Measurements from ENCODE around the gene MMP17. TPM values are rescaled to one million over a fixed set of nuclear protein-coding genes. Genes with fewer than 3 reads are reported as not detected.

MMP17 gene
- total RNA-seq, 2 donors from 2014 or later = 2.1 to 3.2 TPM

- Histone ChIP-seq H3K27ac (peak overlapping the region; percentile 99), H3K4me1 (peaks cover 0 to 42% of the 10 kb centered on the region in 2 donors), H3K4me3 (peak overlapping the region in 1 of 2 donors; percentile 82), H3K9me3 (no peaks in the 10 kb centered on the region), H3K36me3 (peaks cover 9% of the 10 kb centered on the region), H3K27me3 (no peaks in the 10 kb centered on the region)
- TF ChIP-seq CTCF (IDR thresholded peaks at IDR 0.05) = no peak
- peak; percentile 93 for DNase-seq (ENCODE audit: low spot score)
Measured at GRCh38 chr12:131896811-131897270, 68.6 kb downstream of the MMP17 start.

- H3K27ac ChIP-seq = peak overlapping the region; percentile 99
- H3K4me1 ChIP-seq = peaks cover 0 to 47% of the 10 kb centered on the region in 2 donors
- TF ChIP-seq CTCF (IDR thresholded peaks at IDR 0.05) = no peak
- no peak for DNase-seq (ENCODE audit: low spot score)
- H3K9me3 ChIP-seq = no peaks in the 10 kb centered on the region
- no peak overlapping the region for H3K4me3 ChIP-seq
- peaks cover 9% of the 10 kb centered on the region for H3K36me3 ChIP-seq
- H3K27me3 ChIP-seq = no peaks in the 10 kb centered on the region
Measured at GRCh38 chr12:131897276-131897675, 69.1 kb downstream of the MMP17 start.

GRCh38 chr12:131897875-131898274, 69.7 kb downstream of the MMP17 start:
- peak overlapping the region; percentile 99 for H3K27ac ChIP-seq

GRCh38 chr12:131900397-131900796, 72.2 kb downstream of the MMP17 start:
- no peaks in the 10 kb centered on the region for H3K9me3 ChIP-seq
- H3K4me1 ChIP-seq = peaks cover 0 to 75% of the 10 kb centered on the region in 2 donors
- DNase-seq (ENCODE audit: low spot score) = no peak
- TF ChIP-seq CTCF (IDR thresholded peaks at IDR 0.05) = no peak
- no peak overlapping the region for H3K4me3 ChIP-seq
- H3K27ac ChIP-seq = peak overlapping the region in 1 of 2 donors; percentile 78
- no peaks in the 10 kb centered on the region for H3K27me3 ChIP-seq
- peaks cover 9% of the 10 kb centered on the region for H3K36me3 ChIP-seq

More at GRCh38 chr12:131897875-131898274, 69.7 kb downstream of the MMP17 start:
- no peak for TF ChIP-seq CTCF (IDR thresholded peaks at IDR 0.05)
- H3K4me3 ChIP-seq = no peak overlapping the region
- H3K27me3 ChIP-seq = no peaks in the 10 kb centered on the region
- DNase-seq (ENCODE audit: low spot score) = no peak
- H3K9me3 ChIP-seq = no peaks in the 10 kb centered on the region
- peaks cover 9% of the 10 kb centered on the region for H3K36me3 ChIP-seq
- H3K4me1 ChIP-seq = peaks cover 0 to 53% of the 10 kb centered on the region in 2 donors

Other genes starting within 250 kb of the MMP17 start
- gene SFSWAP, start 117.3 kb upstream of the MMP17 start, total RNA-seq = 10 to 100 TPM; 11.4 to 12.3 TPM
- 10 to 100 TPM; 16.2 to 23.4 TPM for gene ULK1, start 66.2 kb downstream of the MMP17 start, total RNA-seq
- gene PUS1, start 100.9 kb downstream of the MMP17 start, total RNA-seq = 10 to 100 TPM in 1 of 2 donors, 1 to 10 TPM in 1; 5.0 to 10.3 TPM
- gene EP400, start 121.5 kb downstream of the MMP17 start, total RNA-seq = 10 to 100 TPM; 10.5 to 15.5 TPM

Measured in right atrium auricular region (tissue), 2 donors.